ENCODE measurements around the gene PATE1.
"Not testable (repeated sequence)": the region's sequence is repeated elsewhere in the genome, so short reads cannot be mapped to it uniquely, and the experiment has no call there.

PATE1 gene, protein sequence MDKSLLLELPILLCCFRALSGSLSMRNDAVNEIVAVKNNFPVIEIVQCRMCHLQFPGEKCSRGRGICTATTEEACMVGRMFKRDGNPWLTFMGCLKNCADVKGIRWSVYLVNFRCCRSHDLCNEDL

GRCh38 chr11:125745979-125746378 lies at the start of gene PATE1:
TSS of gene PATE1 (plus strand) at chr11:125746279. CDS start at chr11:125746305, 26 bp downstream.
- DNase-seq (ENCODE audit: low read depth, low spot score): no peak

DNA sequence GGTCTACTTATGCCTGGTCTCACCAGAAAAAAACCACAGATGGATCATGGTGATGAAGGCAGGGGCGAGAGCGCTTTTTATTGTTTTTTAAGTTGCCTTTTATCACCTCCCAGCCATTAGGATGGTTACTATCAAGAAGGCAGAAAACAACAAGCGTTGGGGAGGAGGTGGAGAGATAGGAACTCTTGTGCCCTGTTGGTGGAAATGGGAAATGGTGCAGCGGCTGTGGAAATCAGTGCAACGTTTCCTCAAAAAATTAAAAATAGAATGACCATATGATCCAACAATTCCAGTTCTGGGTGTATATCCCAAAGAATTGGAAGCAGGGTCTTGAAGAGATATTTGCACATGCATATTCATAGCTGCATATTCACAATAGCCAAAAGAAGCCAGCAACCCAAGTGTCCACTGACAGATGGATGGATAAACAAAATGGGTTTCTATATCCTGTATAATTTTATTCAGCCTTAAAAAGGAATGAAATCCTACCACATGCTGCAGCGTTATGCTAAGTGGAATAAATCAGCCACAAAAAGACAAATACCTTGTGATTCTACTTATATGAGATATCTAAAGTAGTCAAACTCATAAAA lies 45.0 kb upstream of the PATE1 start:
- DNase-seq (ENCODE audit: low read depth, low spot score): no peak

DNA sequence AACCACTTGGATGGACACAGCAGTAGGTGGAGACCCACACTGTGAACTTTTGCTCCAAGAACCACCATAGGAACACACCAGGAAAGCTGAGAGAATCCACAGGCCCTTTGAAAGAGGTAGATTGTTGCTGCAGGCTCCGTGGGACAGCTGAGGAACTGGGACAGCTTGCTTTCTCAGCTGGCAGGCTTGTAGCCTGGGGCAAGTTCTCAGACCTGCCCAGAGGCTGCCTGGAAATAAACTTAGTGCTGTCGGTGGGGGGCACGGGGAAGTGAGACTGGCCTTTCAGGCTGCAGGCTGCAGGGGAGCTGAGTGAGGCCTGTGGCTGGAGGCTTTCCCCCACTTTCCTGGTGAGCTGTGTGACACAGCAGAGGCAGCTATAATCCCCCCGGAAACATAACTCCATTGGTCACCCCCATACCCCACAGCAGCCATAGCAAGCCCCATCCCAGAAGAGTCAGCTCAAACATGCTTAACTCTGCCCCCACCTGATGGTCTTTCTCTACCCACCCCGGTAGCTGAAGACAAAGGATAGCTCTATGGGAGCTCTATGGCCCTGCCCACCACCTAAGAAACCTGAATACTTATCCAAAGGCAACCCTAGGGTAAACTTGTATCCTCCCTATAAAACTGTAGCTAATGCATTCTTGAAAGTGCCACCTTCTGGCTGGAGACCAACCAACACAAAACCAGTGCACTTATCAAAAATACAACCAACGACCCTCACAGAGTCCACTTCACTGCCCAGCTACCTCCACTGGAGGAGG lies 44.0 kb upstream of the PATE1 start:
- DNase-seq (ENCODE audit: low read depth, low spot score): no peak

GRCh38 chr11:125704686-125705085 lies 41.4 kb upstream of the PATE1 start:
- DNase-seq (ENCODE audit: low read depth, low spot score): not testable (repeated sequence)

DNA sequence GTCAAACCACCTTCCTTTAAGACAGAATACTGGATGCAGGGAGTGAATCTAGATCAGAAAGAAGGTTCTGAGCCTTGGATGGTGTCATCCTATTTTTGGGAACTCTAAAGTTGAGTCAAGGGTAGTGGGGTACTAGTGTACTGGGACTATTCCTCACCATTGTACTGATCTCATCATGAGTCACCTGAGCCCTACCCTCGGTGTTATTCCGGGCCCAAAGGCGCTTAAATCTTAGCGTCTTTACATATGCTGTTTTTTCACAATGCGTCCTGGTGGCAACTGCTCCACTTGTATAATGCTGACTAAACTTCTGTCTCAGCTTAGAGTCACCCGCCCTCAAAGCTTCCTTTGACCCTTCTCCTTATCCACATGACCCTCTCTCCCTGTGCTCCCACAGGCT lies 25.3 kb upstream of the PATE1 start:
- DNase-seq (ENCODE audit: low read depth, low spot score): no peak

- peak; percentile 32 for DNase-seq (ENCODE audit: low read depth, low spot score)
These were observed 22.0 kb upstream of the PATE1 start for GRCh38 chr11:125724125-125724524.

DNA sequence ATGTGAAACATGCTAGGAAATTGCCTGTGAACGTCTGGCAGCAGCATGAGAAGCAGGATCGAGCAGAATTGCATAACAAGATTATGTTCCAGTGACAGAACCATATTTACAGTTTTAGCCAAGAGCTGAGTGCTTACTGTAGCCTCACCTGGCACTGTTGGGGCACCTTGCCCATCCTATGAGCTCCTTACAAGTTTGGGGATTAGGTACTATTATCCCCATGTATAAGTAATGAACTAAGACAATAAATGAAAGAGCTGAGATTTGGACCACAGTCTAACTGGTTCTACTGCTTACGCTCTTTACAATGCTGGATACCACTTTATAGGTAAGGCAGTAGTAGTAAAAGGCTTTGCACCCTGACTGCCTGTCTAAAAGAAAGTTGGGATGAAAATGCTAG lies 17.1 kb upstream of the PATE1 start:
- DNase-seq (ENCODE audit: low read depth, low spot score): no peak

DNA sequence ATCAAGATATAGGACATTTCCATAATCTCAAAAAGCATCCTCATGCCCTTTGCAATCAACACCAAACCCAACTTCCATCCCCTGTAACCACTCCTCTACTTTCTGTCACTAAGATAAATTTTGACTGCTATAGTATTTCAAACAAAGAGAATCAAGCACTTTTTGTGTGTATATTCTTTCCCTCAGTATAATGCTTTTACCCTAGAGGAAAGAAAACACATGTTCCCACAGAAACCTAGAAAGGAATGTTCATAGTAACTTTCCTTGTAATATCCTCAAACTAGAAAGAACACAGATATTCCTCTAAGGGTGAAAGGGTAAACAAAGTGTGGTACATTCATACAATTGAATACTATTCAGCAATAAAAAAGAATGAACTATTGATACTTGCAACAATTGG lies 5.5 kb upstream of the PATE1 start:
- DNase-seq (ENCODE audit: low read depth, low spot score): no peak

GRCh38 chr11:125743681-125744080 lies 2.4 kb upstream of the PATE1 start:
- DNase-seq (ENCODE audit: low read depth, low spot score): no peak

DNA sequence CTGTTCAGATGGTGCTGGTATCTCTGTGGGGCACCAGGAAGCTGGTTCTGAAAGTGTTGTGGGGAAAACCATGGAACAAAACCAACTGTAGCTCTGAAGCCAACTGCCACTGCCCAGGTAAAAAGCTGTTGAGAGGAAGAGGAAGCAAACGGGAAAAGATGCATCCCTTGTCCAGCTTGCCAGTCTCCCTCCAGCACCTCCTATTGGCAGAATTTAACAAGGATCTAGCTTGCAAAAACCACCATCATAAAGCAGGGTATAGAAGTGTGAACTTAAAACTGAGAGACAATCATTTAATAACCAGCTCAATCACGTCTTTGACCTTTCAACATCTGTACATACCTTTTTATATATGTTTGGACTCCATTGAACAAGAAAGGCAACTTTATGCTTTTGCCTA lies 4.5 kb downstream of the PATE1 start:
- no peak for DNase-seq (ENCODE audit: low read depth, low spot score)

DNA sequence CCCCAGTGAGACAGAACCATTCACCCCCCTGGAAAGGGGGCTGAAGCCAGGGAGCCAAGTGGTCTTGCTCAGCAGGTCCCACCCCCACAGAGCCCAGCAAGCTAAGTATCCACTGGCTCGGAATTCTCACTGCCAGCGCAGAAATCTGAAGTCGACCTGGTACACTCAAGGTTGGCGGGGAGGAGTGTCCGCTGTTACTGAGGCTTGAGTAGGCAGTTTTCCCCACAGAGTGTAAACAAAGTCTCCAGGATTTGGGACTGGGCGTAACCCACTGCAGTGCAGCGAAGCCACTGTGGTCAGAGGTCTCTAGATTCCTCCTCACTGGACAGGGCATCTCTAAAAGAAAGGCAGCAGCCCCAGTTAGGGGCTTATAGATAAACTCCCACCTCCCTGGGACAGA lies 10.0 kb downstream of the PATE1 start:
- no peak for DNase-seq (ENCODE audit: low read depth, low spot score)

GRCh38 chr11:125762445-125762844 lies 16.4 kb downstream of the PATE1 start:
- DNase-seq (ENCODE audit: low read depth, low spot score): no peak

DNA sequence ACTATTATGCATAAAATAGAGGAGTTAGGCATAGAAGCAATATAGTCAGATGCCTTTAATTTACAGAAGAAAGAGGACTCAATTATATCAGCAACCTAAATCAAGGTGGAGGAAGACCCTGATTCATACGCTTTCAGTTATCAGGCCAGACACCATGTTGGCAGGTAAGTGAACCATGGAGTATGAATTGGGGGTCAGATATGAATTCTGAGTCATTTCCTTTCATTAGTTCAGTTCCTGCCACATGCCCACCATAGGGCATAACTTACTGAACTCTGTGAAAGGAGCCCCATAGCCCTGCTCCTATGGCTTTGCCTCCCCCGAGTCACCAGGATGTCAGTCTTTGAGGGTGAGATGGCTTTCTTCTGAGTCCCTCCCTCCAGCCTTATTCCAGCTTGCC lies 17.4 kb downstream of the PATE1 start:
- no peak for DNase-seq (ENCODE audit: low read depth, low spot score)

- no peak for DNase-seq (ENCODE audit: low read depth, low spot score)
These were observed 20.2 kb downstream of the PATE1 start for GRCh38 chr11:125766251-125766650.

GRCh38 chr11:125768336-125769046 lies 22.4 kb downstream of the PATE1 start:
- no peak for DNase-seq (ENCODE audit: low read depth, low spot score)

- no peak for DNase-seq (ENCODE audit: low read depth, low spot score)
These were observed 24.5 kb downstream of the PATE1 start for GRCh38 chr11:125770583-125770982.

DNA sequence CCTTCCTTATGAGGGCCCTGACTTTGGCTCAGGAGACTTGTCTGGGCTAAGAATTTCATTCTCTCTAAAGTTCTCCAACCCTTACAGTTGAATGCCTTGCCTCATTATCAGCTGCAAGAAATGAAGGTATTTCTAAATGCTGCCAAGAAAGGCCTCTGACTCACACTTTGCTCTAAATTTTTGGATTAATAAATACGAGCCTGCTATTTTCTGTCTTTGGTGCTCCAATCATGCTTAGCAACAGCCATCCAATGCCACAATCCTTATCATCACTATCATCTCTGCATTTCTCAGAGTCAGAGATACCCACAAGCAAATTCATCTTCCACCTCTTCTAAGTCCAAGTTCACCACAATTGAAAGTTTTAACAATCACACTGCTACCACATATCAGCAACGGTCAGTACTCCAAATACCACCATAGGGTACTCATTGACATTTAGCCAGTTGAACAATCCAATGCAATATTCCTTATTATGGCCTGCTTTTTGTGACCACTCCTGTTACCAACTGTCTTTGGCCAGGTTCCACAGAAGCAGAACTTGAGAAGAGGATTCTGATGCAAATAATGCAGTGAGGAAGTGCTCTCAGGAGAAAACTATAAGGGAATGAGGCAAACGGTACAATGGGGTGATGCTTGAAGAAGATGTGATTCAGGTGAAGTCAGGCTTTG lies 26.9 kb downstream of the PATE1 start:
- peak; percentile 90 for DNase-seq (ENCODE audit: low read depth, low spot score)

GRCh38 chr11:125773516-125773915 lies 27.4 kb downstream of the PATE1 start:
- DNase-seq (ENCODE audit: low read depth, low spot score): peak; percentile 19

DNA sequence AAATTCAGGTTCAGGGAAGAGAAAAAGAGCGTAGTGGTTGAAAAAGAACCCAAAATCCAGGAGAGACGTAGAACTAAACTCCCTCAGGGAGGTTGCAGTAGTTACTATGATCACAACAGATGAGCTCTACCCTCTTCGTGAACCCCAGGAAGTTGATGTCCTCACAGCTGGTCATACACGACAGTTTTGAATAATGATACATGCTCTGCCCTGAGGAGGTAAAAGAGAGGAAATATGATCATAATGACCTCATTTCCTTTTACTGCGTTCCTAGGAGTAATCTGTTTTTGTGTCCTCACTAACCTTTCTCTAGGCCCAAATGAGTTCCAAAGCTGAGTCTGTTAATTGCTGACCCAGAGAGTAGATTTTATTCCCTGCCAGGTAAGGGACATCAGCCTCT lies 31.2 kb downstream of the PATE1 start:
- no peak for DNase-seq (ENCODE audit: low read depth, low spot score)

DNA sequence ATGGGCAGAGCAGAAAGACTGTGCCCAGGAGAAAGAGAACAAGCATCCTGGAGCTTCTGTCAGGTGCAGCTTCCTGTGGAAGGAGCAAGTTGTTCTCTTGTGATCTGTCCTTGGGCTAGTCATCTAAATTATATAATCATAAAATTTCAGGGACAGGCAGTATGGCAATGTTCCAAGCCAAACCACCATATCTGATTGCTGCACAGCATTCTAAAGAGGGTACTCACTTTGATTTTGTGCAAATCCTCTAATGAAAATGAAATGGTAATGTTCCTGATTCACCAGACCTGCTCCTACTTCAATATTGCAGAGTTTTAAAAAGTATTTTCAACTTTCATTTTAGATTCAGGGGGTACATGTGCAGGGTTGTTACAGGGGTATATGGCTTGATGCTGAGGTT lies 32.6 kb downstream of the PATE1 start, which contains the start of gene PATE2:
Gene PATE2, minus strand, starts transcription at position 101 of the 400 bp plus-strand sequence. Its CDS starts 55 bp downstream, at position 46.
- no peak for DNase-seq (ENCODE audit: low read depth, low spot score)

- DNase-seq (ENCODE audit: low read depth, low spot score): no peak
These were observed 38.6 kb downstream of the PATE1 start for GRCh38 chr11:125784678-125785077.

GRCh38 chr11:125787827-125788226 lies 41.7 kb downstream of the PATE1 start, which contains the start of gene PATE3:
TSS of gene PATE3 (plus strand) at chr11:125788127. CDS start at chr11:125788152, 25 bp downstream.
- no peak for DNase-seq (ENCODE audit: low read depth, low spot score)

Measured in astrocyte of the hippocampus (primary cell).